Colonic mucosa (tissue), 4 donors: ENCODE results near the gene MCTP2. TPM values are rescaled to one million over a fixed set of nuclear protein-coding genes. Genes with fewer than 3 reads are reported as not detected.
"Not testable (repeated sequence)": the region's sequence is repeated elsewhere in the genome, so short reads cannot be mapped to it uniquely, and the experiment has no call there.

Source experiments
- DNase-seq: peaks from one replicate; pipeline ENCODE4 v3.0.0-alpha.2; 2020
- H3K27ac ChIP-seq: fragments of 200-600 bp; one replicate; pipeline ENCODE4 v1.8.0; 2021
- H3K27me3 ChIP-seq: fragments of 200-600 bp; one replicate; pipeline ENCODE4 v1.8.0; 2021
- H3K36me3 ChIP-seq: fragments of 200-600 bp; one replicate; pipeline ENCODE4 v1.8.0; 2021
- H3K4me1 ChIP-seq: fragments of 200-600 bp; one replicate; pipeline ENCODE4 v1.8.0; 2021; ENCODE audit warnings: mild to moderate bottlenecking
- H3K4me3 ChIP-seq: fragments of 200-600 bp; one replicate; pipeline ENCODE4 v1.8.0; 2021
- H3K9ac ChIP-seq, 2 donors: one replicate each; pipeline ENCODE4 v1.7.0; 2013; ENCODE audit warnings: control low read depth in 2 of 2, low read depth in 2 of 2, low read length in 2 of 2
- H3K9me3 ChIP-seq: fragments of 200-600 bp; one replicate; pipeline ENCODE4 v1.8.0; 2021
- CTCF ChIP-seq: fragments of 200-600 bp; IDR thresholded peaks from one replicate; pipeline ENCODE4 v1.8.0; 2022; ENCODE audit warnings: antibody characterized with exemption, mild to moderate bottlenecking
- intact Hi-C: fragments of 100-400 bp; cut with DNase I; formaldehyde crosslinking; loops from one replicate; pipeline ENCODE4 v1.14.1; 2022
- total RNA-seq, 2 donors: library from RNA; stranded (reverse); fragmentation: NEBNext Ultra II Directional in 1 of 2; extraction: Animal tissue kit (Norgen Biotek cat#: 25700) in 1 of 2; gene quantifications; one replicate each; pipeline ENCODE4 v1.2.1, GENCODE V29; 2021
- donor health status: healthy.
- donor health status: DM: no; HTN: no; CAD: no.
- donor health status: DM: no; HTN: no; CAD: no.

MCTP2 gene
- total RNA-seq, 2 donors from 2014 or later: 56.4 to 88.3 TPM

GRCh38 chr15:94240480-94240879 lies 9.1 kb downstream of the MCTP2 start:
- Histone ChIP-seq H3K9me3 (no peaks in the 10 kb centered on the region), H3K27ac (no peak overlapping the region), H3K4me1 (no peaks in the 10 kb centered on the region), H3K9ac (no peak overlapping the region), H3K36me3 (no peaks in the 10 kb centered on the region), H3K4me3 (no peak overlapping the region), H3K27me3 (no peaks in the 10 kb centered on the region)
- intact Hi-C loops: no loop called here
- no peak for TF ChIP-seq CTCF
- no peak for DNase-seq

- no peak for TF ChIP-seq CTCF
- Histone ChIP-seq H3K9ac (no peak overlapping the region), H3K4me1 (no peaks in the 10 kb centered on the region), H3K27me3 (no peaks in the 10 kb centered on the region), H3K4me3 (no peak overlapping the region), H3K36me3 (no peaks in the 10 kb centered on the region), H3K27ac (no peak overlapping the region), H3K9me3 (no peaks in the 10 kb centered on the region)
- DNase-seq: no peak
- intact Hi-C loops: no loop called here
Observed at GRCh38 chr15:94242257-94242656, 10.9 kb downstream of the MCTP2 start.

- H3K9ac ChIP-seq, H3K4me1 ChIP-seq, H3K36me3 ChIP-seq, DNase-seq, intact Hi-C loops, H3K4me3 ChIP-seq, H3K27me3 ChIP-seq, H3K27ac ChIP-seq, H3K9me3 ChIP-seq: not testable (repeated sequence)
Observed at GRCh38 chr15:94243003-94243402, 11.6 kb downstream of the MCTP2 start.

GRCh38 chr15:94243418-94243817 lies 12.1 kb downstream of the MCTP2 start:
- H3K27me3 ChIP-seq: no peaks in the 10 kb centered on the region
- intact Hi-C loops: no loop called here

GRCh38 chr15:94246016-94246415 lies 14.7 kb downstream of the MCTP2 start:
- H3K9me3 ChIP-seq: no peaks in the 10 kb centered on the region
- H3K9ac ChIP-seq: no peak overlapping the region
- TF ChIP-seq CTCF: no peak
- no peak overlapping the region for H3K27ac ChIP-seq
- intact Hi-C loops: no loop called here
- H3K36me3 ChIP-seq: no peaks in the 10 kb centered on the region
- peaks cover 6% of the 10 kb centered on the region for H3K4me1 ChIP-seq
- no peak overlapping the region for H3K4me3 ChIP-seq
- no peaks in the 10 kb centered on the region for H3K27me3 ChIP-seq
- no peak for DNase-seq

More at GRCh38 chr15:94243418-94243817, 12.1 kb downstream of the MCTP2 start:
- Histone ChIP-seq H3K9me3 (no peaks in the 10 kb centered on the region), H3K4me1 (peaks cover 6% of the 10 kb centered on the region), H3K9ac (no peak overlapping the region), H3K27ac (no peak overlapping the region), H3K36me3 (no peaks in the 10 kb centered on the region), H3K4me3 (no peak overlapping the region)
- no peak for DNase-seq
- no peak for TF ChIP-seq CTCF

GRCh38 chr15:94247789-94248638 lies 16.7 kb downstream of the MCTP2 start:
- TF ChIP-seq CTCF: no peak
- H3K9me3 ChIP-seq: no peaks in the 10 kb centered on the region
- H3K36me3 ChIP-seq: no peaks in the 10 kb centered on the region
- H3K27ac ChIP-seq: peak overlapping the region; percentile 68
- no peak overlapping the region for H3K4me3 ChIP-seq
- H3K9ac ChIP-seq: peak overlapping the region in 1 of 2 donors; percentile 69
- peak; percentile 74 for DNase-seq
- H3K4me1 ChIP-seq: peaks cover 6% of the 10 kb centered on the region
- intact Hi-C loops: no loop called here
- no peaks in the 10 kb centered on the region for H3K27me3 ChIP-seq
